DOHH2 (cell line): ENCODE data around the gene PIKFYVE.
"Not testable (repeated sequence)": the region's sequence is repeated elsewhere in the genome, so short reads cannot be mapped to it uniquely, and the experiment has no call there.

Experiments
- H3F3A ChIP-seq: fragments of 200-600 bp; sonication (generic), shearing (Covaris generic); 2 replicates; pipeline ENCODE4 v1.6.0; 2016; ENCODE audit warnings: antibody characterized with exemption, mild to moderate bottlenecking; ENCODE audit not compliant: control insufficient read depth, insufficient read depth
- H3K27ac ChIP-seq: fragments of 200-600 bp; sonication (generic); 2 replicates; pipeline ENCODE4 v1.5.1; 2014; ENCODE audit warnings: low read depth, mild to moderate bottlenecking, low read length, moderate library complexity
- H3K27me3 ChIP-seq: fragments of 200-600 bp; sonication (generic); 2 replicates; pipeline ENCODE4 v1.6.1; 2014; ENCODE audit warnings: mild to moderate bottlenecking, low read length, mixed read lengths; ENCODE audit not compliant: control insufficient read depth
- H3K36me3 ChIP-seq: fragments of 200-600 bp; sonication (generic); 2 replicates; pipeline ENCODE4 v1.6.1; 2014; ENCODE audit warnings: mild to moderate bottlenecking, low read length, moderate library complexity, mixed read lengths; ENCODE audit not compliant: control insufficient read depth
- H3K4me1 ChIP-seq: fragments of 200-600 bp; sonication (generic); 2 replicates; pipeline ENCODE4 v1.6.1; 2014; ENCODE audit warnings: mild to moderate bottlenecking, low read length, mixed read lengths; ENCODE audit not compliant: control insufficient read depth
- H3K4me2 ChIP-seq: fragments of 200-600 bp; sonication (generic); 2 replicates; pipeline ENCODE4 v1.6.0; 2014; ENCODE audit warnings: mild to moderate bottlenecking, low read length, moderate library complexity
- H3K4me3 ChIP-seq: fragments of 200-600 bp; sonication (generic); 2 replicates; pipeline ENCODE4 v1.5.1; 2014; ENCODE audit warnings: mild to moderate bottlenecking, low read length, mixed read lengths
- H3K79me2 ChIP-seq: fragments of 200-600 bp; sonication (generic); 2 replicates; pipeline ENCODE4 v1.6.1; 2014; ENCODE audit warnings: mild to moderate bottlenecking, low read length, mixed read lengths; ENCODE audit not compliant: control insufficient read depth
- H3K9me2 ChIP-seq: fragments of 200-600 bp; sonication (generic); replicated peaks from 2 replicates; pipeline ENCODE4 v1.6.1; 2014; ENCODE audit warnings: mild to moderate bottlenecking, low read length, mixed read lengths; ENCODE audit not compliant: control insufficient read depth
- H3K9me3 ChIP-seq: fragments of 200-600 bp; sonication (generic); 2 replicates; pipeline ENCODE4 v1.6.1; 2014; ENCODE audit warnings: antibody characterized with exemption, low read length, mixed read lengths; ENCODE audit not compliant: control insufficient read depth, insufficient read depth
- H4K20me1 ChIP-seq: fragments of 200-600 bp; sonication (generic); 2 replicates; pipeline ENCODE4 v1.6.0; 2014; ENCODE audit warnings: low read depth, mild to moderate bottlenecking, antibody characterized with exemption, low read length, moderate library complexity; ENCODE audit not compliant: control insufficient read depth, insufficient read depth
- CTCF ChIP-seq: fragments of 200-600 bp; sonication (generic); IDR thresholded peaks from one replicate; pipeline ENCODE4 v1.5.1; 2014; ENCODE audit warnings: antibody characterized with exemption, mild to moderate bottlenecking, low read depth, low read length; ENCODE audit not compliant: poor library complexity, severe bottlenecking
- EZH2phosphoT487 ChIP-seq: fragments of 200-600 bp; sonication (generic); IDR thresholded peaks from 2 replicates; pipeline ENCODE4 v1.6.1; 2017; ENCODE audit warnings: borderline replicate concordance, mild to moderate bottlenecking, antibody characterized with exemption, low read length, moderate library complexity, mixed read lengths

Gene PIKFYVE

GRCh38 chr2:208384637-208385036 is 118.6 kb downstream of the PIKFYVE start:
- H3K4me2 ChIP-seq: no peak overlapping the region
- H3K9me2 ChIP-seq: no peaks in the 10 kb centered on the region
- no peak overlapping the region for H3K4me3 ChIP-seq
- no peaks in the 10 kb centered on the region for H3K4me1 ChIP-seq
- H3K9me3 ChIP-seq: no peaks in the 10 kb centered on the region
- peaks cover 34% of the 10 kb centered on the region for H3K27me3 ChIP-seq
- H3K79me2 ChIP-seq: no peaks in the 10 kb centered on the region
- no peaks in the 10 kb centered on the region for H3F3A ChIP-seq
- TF ChIP-seq EZH2phosphoT487: no peak
- no peak for TF ChIP-seq CTCF
- H3K27ac ChIP-seq: no peak overlapping the region
- no peaks in the 10 kb centered on the region for H4K20me1 ChIP-seq
- no peaks in the 10 kb centered on the region for H3K36me3 ChIP-seq

GRCh38 chr2:208386541-208386940 is 120.5 kb downstream of the PIKFYVE start:
- Histone ChIP-seq H3K9me3 (no peaks in the 10 kb centered on the region), H4K20me1 (no peaks in the 10 kb centered on the region), H3K9me2 (no peaks in the 10 kb centered on the region), H3K27me3 (peaks cover 27% of the 10 kb centered on the region), H3K27ac (no peak overlapping the region), H3K4me3 (no peak overlapping the region), H3K4me1 (no peaks in the 10 kb centered on the region), H3F3A (no peaks in the 10 kb centered on the region), H3K4me2 (no peak overlapping the region), H3K79me2 (no peaks in the 10 kb centered on the region), H3K36me3 (no peaks in the 10 kb centered on the region)
- no peak for TF ChIP-seq CTCF
- TF ChIP-seq EZH2phosphoT487: no peak

- no peaks in the 10 kb centered on the region for H3K36me3 ChIP-seq
- H3K9me3 ChIP-seq: peaks cover 7% of the 10 kb centered on the region; the same call in 1 of the 2 replicates
- H3K9me2 ChIP-seq: no peaks in the 10 kb centered on the region
- H3K4me2 ChIP-seq: no peak overlapping the region
- no peaks in the 10 kb centered on the region for H3K79me2 ChIP-seq
- no peak overlapping the region for H3K4me3 ChIP-seq
- TF ChIP-seq CTCF (no peak), EZH2phosphoT487 (no peak)
- no peak overlapping the region for H3K27ac ChIP-seq
- 0 out of 2 replicates have a peak, but pooled peaks cover 3% of the 10 kb centered on the region for H3K27me3 ChIP-seq
- H3K4me1 ChIP-seq: no peaks in the 10 kb centered on the region
- no peaks in the 10 kb centered on the region for H4K20me1 ChIP-seq
- H3F3A ChIP-seq: no peaks in the 10 kb centered on the region
Measured at GRCh38 chr2:208389940-208390339, 123.9 kb downstream of the PIKFYVE start.

GRCh38 chr2:208392300-208392699 is 126.2 kb downstream of the PIKFYVE start:
- no peaks in the 10 kb centered on the region for H3K36me3 ChIP-seq
- TF ChIP-seq EZH2phosphoT487 (no peak), CTCF (no peak)

GRCh38 chr2:208396796-208397195 is 130.7 kb downstream of the PIKFYVE start:
- not testable (repeated sequence) for H3F3A ChIP-seq, H3K9me2 ChIP-seq, H3K27me3 ChIP-seq, H3K9me3 ChIP-seq, H3K36me3 ChIP-seq, H3K27ac ChIP-seq, H4K20me1 ChIP-seq, H3K4me2 ChIP-seq, H3K4me1 ChIP-seq, H3K79me2 ChIP-seq, H3K4me3 ChIP-seq

More at GRCh38 chr2:208392300-208392699, 126.2 kb downstream of the PIKFYVE start:
- Histone ChIP-seq H3K27me3 (no peaks in the 10 kb centered on the region), H3K4me1 (no peaks in the 10 kb centered on the region), H3K4me2 (no peak overlapping the region), H3K4me3 (no peak overlapping the region), H3K9me2 (no peaks in the 10 kb centered on the region), H3K9me3 (peaks cover 7% of the 10 kb centered on the region; the same call in 1 of the 2 replicates), H4K20me1 (no peaks in the 10 kb centered on the region), H3F3A (no peaks in the 10 kb centered on the region), H3K27ac (no peak overlapping the region), H3K79me2 (no peaks in the 10 kb centered on the region)
